BJ (cell line): ENCODE results near the gene NUDT3. TPM values are rescaled to one million over a fixed set of nuclear protein-coding genes. Genes with fewer than 3 reads are reported as not detected.
"Not testable (repeated sequence)": the region's sequence is repeated elsewhere in the genome, so short reads cannot be mapped to it uniquely, and the experiment has no call there.

Experiments
- CTCF ChIA-PET: fragments of 350-600 bp; formaldehyde crosslinking; extraction: SDS; loops from one replicate; lab custom pipeline; 2021; ENCODE audit warnings: antibody characterized with exemption, inconsistent platforms; lab: Yijun Ruan, JAX
- POLR2A ChIA-PET: fragments of 300-600 bp; sonication (Branson Sonifier 250); formaldehyde crosslinking; extraction: SDS; loops from one replicate; lab custom pipeline; 2021; ENCODE audit warnings: antibody characterized with exemption; lab: Charles Lee
- DNase-seq: peaks from one replicate; pipeline ENCODE4 v3.0.0-alpha.2; 2011; ENCODE audit warnings: low read depth
- H3K27me3 ChIP-seq: 2 replicates; pipeline ENCODE4 v1.6.0; 2011; ENCODE audit warnings: low read length; ENCODE audit not compliant: control insufficient read depth, insufficient read depth
- H3K36me3 ChIP-seq: 2 replicates; pipeline ENCODE4 v1.5.1; 2011; ENCODE audit warnings: low read length; ENCODE audit not compliant: control insufficient read depth, insufficient read depth
- H3K4me3 ChIP-seq: 2 replicates; pipeline ENCODE4 v1.5.1; 2011; ENCODE audit warnings: low read depth, mild to moderate bottlenecking, control low read depth, low read length
- CTCF ChIP-seq: IDR thresholded peaks from 2 replicates; pipeline ENCODE4 v1.5.1; 2011; ENCODE audit warnings: low read depth, mild to moderate bottlenecking, control low read depth, inconsistent platforms, low read length, moderate library complexity; ENCODE audit not compliant: insufficient read depth
- polyA plus RNA-seq: library from polyadenylated mRNA; depleted of rRNA; stranded (reverse); fragments of >200 nt; gene quantifications from 2 replicates; pipeline ENCODE4 v1.2.3, GENCODE V29; 2011

NUDT3 gene
- polyA plus RNA-seq, 1 experiment: 9.6 TPM

GRCh38 chr6:34357937-34358336 is 34.5 kb downstream of the NUDT3 start:
- no peaks in the 10 kb centered on the region for H3K36me3 ChIP-seq
- POLR2A ChIA-PET: no interaction called here
- CTCF ChIA-PET: no interaction called here
- DNase-seq: no peak
- no peak overlapping the region for H3K4me3 ChIP-seq
- no peaks in the 10 kb centered on the region for H3K27me3 ChIP-seq
- no peak for TF ChIP-seq CTCF

GRCh38 chr6:34355889-34356288 is 36.6 kb downstream of the NUDT3 start:
- TF ChIP-seq CTCF: no peak
- CTCF ChIA-PET: no interaction called here
- no peak for DNase-seq
- POLR2A ChIA-PET: no interaction called here
- Histone ChIP-seq H3K36me3 (no peaks in the 10 kb centered on the region), H3K4me3 (no peak overlapping the region), H3K27me3 (no peaks in the 10 kb centered on the region)

- H3K4me3 ChIP-seq, DNase-seq, POLR2A ChIA-PET, H3K36me3 ChIP-seq, H3K27me3 ChIP-seq: not testable (repeated sequence)
- CTCF ChIA-PET: interaction anchor here (0.6 kb wide), 1 partner anchor 400 kb away, joined by 3 read pairs; no protein-coding TSS in a partner anchor
Measured at GRCh38 chr6:34354230-34354629, 38.2 kb downstream of the NUDT3 start.

- DNase-seq, POLR2A ChIA-PET, H3K36me3 ChIP-seq, H3K27me3 ChIP-seq, H3K4me3 ChIP-seq, CTCF ChIA-PET: not testable (repeated sequence)
Measured at GRCh38 chr6:34353530-34353929, 38.9 kb downstream of the NUDT3 start.

GRCh38 chr6:34352305-34352937 is 40.0 kb downstream of the NUDT3 start:
- Histone ChIP-seq H3K4me3 (no peak overlapping the region), H3K27me3 (no peaks in the 10 kb centered on the region), H3K36me3 (no peaks in the 10 kb centered on the region)
- no peak for TF ChIP-seq CTCF
- ChIA-PET CTCF (interaction anchor here (0.6 to 0.7 kb wide), 2 partner anchors 13 to 78 kb away, joined by 3 read pairs; no protein-coding TSS in a partner anchor), POLR2A (interaction anchor here (0.6 kb wide), 1 partner anchor 40 kb away, joined by 3 read pairs; no protein-coding TSS in a partner anchor)
- DNase-seq: no peak

GRCh38 chr6:34350934-34351217 is 41.6 kb downstream of the NUDT3 start:
- ChIA-PET POLR2A (no interaction called here), CTCF (interaction anchor here (1.1 kb wide), 2 partner anchors 13 to 40 kb away, joined by 3 read pairs; no protein-coding TSS in a partner anchor)
- no peak for TF ChIP-seq CTCF
- no peak for DNase-seq
- H3K4me3 ChIP-seq: no peak overlapping the region
- no peaks in the 10 kb centered on the region for H3K27me3 ChIP-seq
- H3K36me3 ChIP-seq: no peaks in the 10 kb centered on the region
